ENCODE results near the gene ITPA.

ITPA gene

GRCh38 chr20:3222635-3223600 lies 13.6 kb downstream of the ITPA start:
- no peak for DNase-seq (ENCODE audit: low read depth)
- TF ChIP-seq, protein P1, sequence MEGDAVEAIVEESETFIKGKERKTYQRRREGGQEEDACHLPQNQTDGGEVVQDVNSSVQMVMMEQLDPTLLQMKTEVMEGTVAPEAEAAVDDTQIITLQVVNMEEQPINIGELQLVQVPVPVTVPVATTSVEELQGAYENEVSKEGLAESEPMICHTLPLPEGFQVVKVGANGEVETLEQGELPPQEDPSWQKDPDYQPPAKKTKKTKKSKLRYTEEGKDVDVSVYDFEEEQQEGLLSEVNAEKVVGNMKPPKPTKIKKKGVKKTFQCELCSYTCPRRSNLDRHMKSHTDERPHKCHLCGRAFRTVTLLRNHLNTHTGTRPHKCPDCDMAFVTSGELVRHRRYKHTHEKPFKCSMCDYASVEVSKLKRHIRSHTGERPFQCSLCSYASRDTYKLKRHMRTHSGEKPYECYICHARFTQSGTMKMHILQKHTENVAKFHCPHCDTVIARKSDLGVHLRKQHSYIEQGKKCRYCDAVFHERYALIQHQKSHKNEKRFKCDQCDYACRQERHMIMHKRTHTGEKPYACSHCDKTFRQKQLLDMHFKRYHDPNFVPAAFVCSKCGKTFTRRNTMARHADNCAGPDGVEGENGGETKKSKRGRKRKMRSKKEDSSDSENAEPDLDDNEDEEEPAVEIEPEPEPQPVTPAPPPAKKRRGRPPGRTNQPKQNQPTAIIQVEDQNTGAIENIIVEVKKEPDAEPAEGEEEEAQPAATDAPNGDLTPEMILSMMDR (conservative IDR thresholded peaks at IDR 0.05; ENCODE audit: low read length): no peak
- H3K4me3 ChIP-seq (ENCODE audit: low read length): no peak overlapping the region

DNA sequence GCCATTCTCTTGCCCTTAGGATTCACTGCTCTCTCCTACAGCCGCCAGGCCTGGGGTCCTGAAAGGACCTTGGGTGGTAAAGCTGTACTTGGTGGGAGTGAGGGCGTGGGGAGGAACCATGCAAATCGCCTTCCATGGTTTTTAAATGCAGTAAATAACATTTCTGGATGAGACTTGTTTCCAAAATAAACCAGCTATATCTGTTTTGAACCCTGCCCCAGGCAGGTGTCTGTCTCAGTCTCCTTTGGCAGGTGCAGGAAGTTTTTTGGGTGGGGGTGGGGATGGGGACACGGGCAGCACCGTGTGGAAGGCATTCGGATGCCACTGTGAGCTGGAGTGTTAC lies 14.3 kb downstream of the ITPA start:
- DNase-seq (ENCODE audit: low read depth): no peak
- no peak overlapping the region for H3K4me3 ChIP-seq (ENCODE audit: low read length)
- TF ChIP-seq, protein P1 (conservative IDR thresholded peaks at IDR 0.05; ENCODE audit: low read length): no peak

- H3K4me3 ChIP-seq (ENCODE audit: low read length): no peak overlapping the region
- no peak for DNase-seq (ENCODE audit: low read depth)
- TF ChIP-seq, protein P1 (conservative IDR thresholded peaks at IDR 0.05; ENCODE audit: low read length): no peak
These were observed 14.8 kb downstream of the ITPA start for GRCh38 chr20:3223994-3224680.

- TF ChIP-seq, protein P1 (conservative IDR thresholded peaks at IDR 0.05; ENCODE audit: low read length): no peak
- H3K4me3 ChIP-seq (ENCODE audit: low read length): no peak overlapping the region
- DNase-seq (ENCODE audit: low read depth): no peak
These were observed 15.6 kb downstream of the ITPA start for GRCh38 chr20:3224681-3225421.

GRCh38 chr20:3226093-3226492 lies 16.8 kb downstream of the ITPA start:
- no peak overlapping the region for H3K4me3 ChIP-seq (ENCODE audit: low read length)
- TF ChIP-seq, protein P1 (conservative IDR thresholded peaks at IDR 0.05; ENCODE audit: low read length): no peak
- no peak for DNase-seq (ENCODE audit: low read depth)

DNA sequence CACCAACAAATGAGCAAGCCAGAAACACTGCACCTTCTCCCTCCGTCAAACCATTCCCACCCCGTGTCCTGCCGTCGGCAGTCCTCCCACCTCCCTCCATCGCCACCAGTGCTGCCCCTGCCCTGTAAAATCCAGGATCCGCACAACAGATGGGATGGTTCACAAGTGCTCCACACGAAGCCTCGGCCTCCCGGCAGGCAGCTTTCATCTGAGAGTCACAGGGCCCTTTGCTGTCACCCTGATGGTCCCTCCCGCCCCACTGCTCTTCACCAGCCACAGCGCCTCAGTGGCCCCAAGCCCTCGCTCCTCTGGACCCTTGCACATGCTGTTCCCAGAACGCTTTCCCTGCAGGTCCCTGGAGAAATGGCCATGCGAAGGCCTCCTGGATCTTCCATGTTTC lies 17.6 kb downstream of the ITPA start:
- H3K4me3 ChIP-seq (ENCODE audit: low read length): no peak overlapping the region
- no peak for DNase-seq (ENCODE audit: low read depth)
- TF ChIP-seq, protein P1 (conservative IDR thresholded peaks at IDR 0.05; ENCODE audit: low read length): no peak
